HL-60 (cell line): ENCODE measurements around the gene MBTD1.

Source experiments
- DNase-seq, 2 experiments: peaks; one replicate each; pipeline ENCODE4 v3.0.0-alpha.2; 2010 to 2020; ENCODE audit warnings: low read depth in 1 of 2, low spot score in 1 of 2
- H3K27ac ChIP-seq: fragments of 250-450 bp; sonication (Bioruptor Pico); replicated peaks from 2 replicates; pipeline ENCODE4 v1.5.1; 2020; ENCODE audit warnings: mild to moderate bottlenecking, moderate library complexity
- H3K27me3 ChIP-seq: fragments of 250-450 bp; sonication (Bioruptor Pico); 2 replicates; pipeline ENCODE4 v1.5.1; 2021; ENCODE audit warnings: mild to moderate bottlenecking, moderate library complexity; ENCODE audit not compliant: insufficient read depth, poor library complexity, severe bottlenecking
- H3K4me3 ChIP-seq: replicated peaks from 2 replicates; pipeline ENCODE4 v1.5.1; 2011; ENCODE audit warnings: mild to moderate bottlenecking, control low read depth, low read length; ENCODE audit not compliant: insufficient read depth
- GABPA ChIP-seq: IDR thresholded peaks from 2 replicates; pipeline ENCODE4 v1.6.1; 2012; ENCODE audit warnings: low read depth
- POLR2AphosphoS5 ChIP-seq: IDR thresholded peaks from 2 replicates; pipeline ENCODE4 v1.6.1; 2012; ENCODE audit warnings: low read depth
- REST ChIP-seq: IDR thresholded peaks from 2 replicates; pipeline ENCODE4 v1.6.1; 2012; ENCODE audit warnings: low read depth; ENCODE audit not compliant: insufficient replicate concordance
- SPI1 ChIP-seq: IDR thresholded peaks from 2 replicates; pipeline ENCODE4 v1.6.1; 2012; ENCODE audit warnings: low read depth, mild to moderate bottlenecking, borderline replicate concordance
- TF ChIP-seq, protein P1 (sequence below): IDR thresholded peaks from one replicate; pipeline ENCODE4 v1.5.1; 2011; ENCODE audit warnings: low read length, control low read depth, inconsistent platforms; ENCODE audit not compliant: insufficient read depth

The MBTD1 gene

GRCh38 chr17:51251010-51251409 is 8.8 kb downstream of the MBTD1 start:
- Histone ChIP-seq H3K27ac (no peak overlapping the region), H3K4me3 (no peak overlapping the region), H3K27me3 (no peaks in the 10 kb centered on the region)
- TF ChIP-seq REST (no peak), GABPA (no peak)
- no peak for DNase-seq

DNA sequence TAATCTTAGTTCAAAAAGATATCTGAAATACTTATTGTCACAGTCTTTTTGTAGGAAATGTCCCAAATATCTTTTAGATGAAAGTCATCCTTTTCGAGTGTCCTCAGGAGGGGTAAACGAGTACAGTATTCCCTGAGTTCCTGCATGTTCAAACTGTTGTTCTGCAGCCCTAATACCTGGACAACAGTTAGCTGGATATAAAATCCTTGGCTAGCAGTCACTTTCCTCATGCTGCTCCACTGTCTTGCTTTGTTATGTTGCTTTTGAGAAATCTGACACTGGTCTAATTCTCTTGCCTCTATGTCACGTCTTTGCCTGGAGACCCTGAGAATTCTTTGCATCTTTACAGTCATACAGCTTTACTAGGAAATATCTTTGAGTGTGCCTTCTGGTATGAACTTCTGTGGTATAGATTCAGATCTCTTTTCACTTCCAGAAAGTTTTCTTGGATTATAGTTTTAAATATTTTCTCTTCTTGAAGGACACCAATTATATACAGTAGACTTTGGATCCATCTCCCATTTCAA is 9.5 kb downstream of the MBTD1 start:
- Histone ChIP-seq H3K27ac (no peak overlapping the region), H3K4me3 (no peak overlapping the region), H3K27me3 (no peaks in the 10 kb centered on the region)
- TF ChIP-seq REST (no peak), GABPA (no peak), SPI1 (no peak), POLR2AphosphoS5 (no peak)
- TF ChIP-seq, protein P1, sequence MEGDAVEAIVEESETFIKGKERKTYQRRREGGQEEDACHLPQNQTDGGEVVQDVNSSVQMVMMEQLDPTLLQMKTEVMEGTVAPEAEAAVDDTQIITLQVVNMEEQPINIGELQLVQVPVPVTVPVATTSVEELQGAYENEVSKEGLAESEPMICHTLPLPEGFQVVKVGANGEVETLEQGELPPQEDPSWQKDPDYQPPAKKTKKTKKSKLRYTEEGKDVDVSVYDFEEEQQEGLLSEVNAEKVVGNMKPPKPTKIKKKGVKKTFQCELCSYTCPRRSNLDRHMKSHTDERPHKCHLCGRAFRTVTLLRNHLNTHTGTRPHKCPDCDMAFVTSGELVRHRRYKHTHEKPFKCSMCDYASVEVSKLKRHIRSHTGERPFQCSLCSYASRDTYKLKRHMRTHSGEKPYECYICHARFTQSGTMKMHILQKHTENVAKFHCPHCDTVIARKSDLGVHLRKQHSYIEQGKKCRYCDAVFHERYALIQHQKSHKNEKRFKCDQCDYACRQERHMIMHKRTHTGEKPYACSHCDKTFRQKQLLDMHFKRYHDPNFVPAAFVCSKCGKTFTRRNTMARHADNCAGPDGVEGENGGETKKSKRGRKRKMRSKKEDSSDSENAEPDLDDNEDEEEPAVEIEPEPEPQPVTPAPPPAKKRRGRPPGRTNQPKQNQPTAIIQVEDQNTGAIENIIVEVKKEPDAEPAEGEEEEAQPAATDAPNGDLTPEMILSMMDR: no peak
- no peak for DNase-seq

- no peak for DNase-seq
- Histone ChIP-seq H3K27me3 (no peaks in the 10 kb centered on the region), H3K4me3 (no peak overlapping the region), H3K27ac (no peak overlapping the region)
- no peak for TF ChIP-seq POLR2AphosphoS5
- no peak for TF ChIP-seq SPI1
- TF ChIP-seq, protein P1: no peak
- TF ChIP-seq REST: no peak
- TF ChIP-seq GABPA: no peak
These were observed 14.3 kb downstream of the MBTD1 start for GRCh38 chr17:51245535-51245934.

DNA sequence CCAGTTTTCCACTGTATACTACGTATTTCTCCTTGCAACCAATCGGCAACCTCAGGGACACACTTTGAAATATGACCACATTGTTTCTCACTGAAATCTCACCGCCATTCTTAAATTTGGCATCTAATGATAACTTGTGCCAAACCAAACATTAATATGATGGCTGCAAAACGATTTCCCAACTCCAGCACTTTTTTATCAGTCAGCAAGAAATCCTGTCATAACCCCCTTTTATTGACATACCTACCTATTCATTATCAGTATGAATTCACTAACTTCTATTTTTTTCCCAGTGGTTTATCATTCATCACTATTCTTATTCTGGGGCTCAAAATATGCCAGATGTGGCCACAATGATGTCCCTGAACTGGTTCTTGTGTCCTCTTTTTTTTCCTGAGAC is 15.8 kb downstream of the MBTD1 start:
- DNase-seq: no peak
- no peak overlapping the region for H3K27ac ChIP-seq
- H3K27me3 ChIP-seq: no peaks in the 10 kb centered on the region
- no peak overlapping the region for H3K4me3 ChIP-seq
- no peak for TF ChIP-seq GABPA
- TF ChIP-seq, protein P1: no peak
- no peak for TF ChIP-seq POLR2AphosphoS5
- no peak for TF ChIP-seq REST
- no peak for TF ChIP-seq SPI1
